Measurements from ENCODE around the gene CCNY.

CCNY gene

GRCh38 chr10:35368485-35369048 lies 32.3 kb downstream of the CCNY start:
- H4K20me1 ChIP-seq (ENCODE audit: insufficient read depth, low read length), result peaks cover 19% of the 10 kb centered on the region; the same call in 1 of the 2 replicates
- H3K27me3 ChIP-seq (ENCODE audit: low read depth, low read length), result no peaks in the 10 kb centered on the region
- H3K4me1 ChIP-seq (ENCODE audit: low read length), result peaks cover 6% of the 10 kb centered on the region
- no peaks in the 10 kb centered on the region for H3K36me3 ChIP-seq (replicated peaks; ENCODE audit: low read depth, low read length)
- no peak overlapping the region for H3K9ac ChIP-seq (ENCODE audit: low read length)
- H3K9me3 ChIP-seq (ENCODE audit: insufficient read depth, low read length), result no peaks in the 10 kb centered on the region
- H3K4me3 ChIP-seq (ENCODE audit: low read length), result no peak overlapping the region
- no peak overlapping the region for H3K27ac ChIP-seq (ENCODE audit: low read length)
- H2AFZ ChIP-seq (ENCODE audit: low read depth, low read length), result no peak overlapping the region
- TF ChIP-seq CTCF (IDR thresholded peaks at IDR 0.05; ENCODE audit: low read depth, low read length) (no peak), EZH2phosphoT487 (IDR thresholded peaks at IDR 0.05; ENCODE audit: low read depth) (no peak)
- H3K79me2 ChIP-seq (ENCODE audit: low read length), result peaks cover 35% of the 10 kb centered on the region
- no peak overlapping the region for H3K4me2 ChIP-seq (ENCODE audit: low read length)

- no peak overlapping the region for H2AFZ ChIP-seq (ENCODE audit: low read depth, low read length)
- H4K20me1 ChIP-seq (ENCODE audit: insufficient read depth, low read length), result peaks cover 19% of the 10 kb centered on the region; the same call in 1 of the 2 replicates
- no peak overlapping the region for H3K27ac ChIP-seq (ENCODE audit: low read length)
- peaks cover 35% of the 10 kb centered on the region for H3K79me2 ChIP-seq (ENCODE audit: low read length)
- peaks cover 6% of the 10 kb centered on the region for H3K4me1 ChIP-seq (ENCODE audit: low read length)
- H3K27me3 ChIP-seq (ENCODE audit: low read depth, low read length), result no peaks in the 10 kb centered on the region
- H3K9me3 ChIP-seq (ENCODE audit: insufficient read depth, low read length), result no peaks in the 10 kb centered on the region
- H3K9ac ChIP-seq (ENCODE audit: low read length), result no peak overlapping the region
- no peak overlapping the region for H3K4me3 ChIP-seq (ENCODE audit: low read length)
- H3K36me3 ChIP-seq (replicated peaks; ENCODE audit: low read depth, low read length), result no peaks in the 10 kb centered on the region
- TF ChIP-seq CTCF (IDR thresholded peaks at IDR 0.05; ENCODE audit: low read depth, low read length) (no peak), EZH2phosphoT487 (IDR thresholded peaks at IDR 0.05; ENCODE audit: low read depth) (no peak)
- no peak overlapping the region for H3K4me2 ChIP-seq (ENCODE audit: low read length)
These were observed 32.8 kb downstream of the CCNY start for GRCh38 chr10:35369049-35369611.

- no peaks in the 10 kb centered on the region for H3K9me3 ChIP-seq (ENCODE audit: insufficient read depth, low read length)
- peaks cover 25% of the 10 kb centered on the region for H4K20me1 ChIP-seq (ENCODE audit: insufficient read depth, low read length)
- H3K27ac ChIP-seq (ENCODE audit: low read length), result no peak overlapping the region
- TF ChIP-seq EZH2phosphoT487 (IDR thresholded peaks at IDR 0.05; ENCODE audit: low read depth), result no peak
- TF ChIP-seq CTCF (IDR thresholded peaks at IDR 0.05; ENCODE audit: low read depth, low read length), result no peak
- H3K79me2 ChIP-seq (ENCODE audit: low read length), result peaks cover 37% of the 10 kb centered on the region
- no peaks in the 10 kb centered on the region for H3K27me3 ChIP-seq (ENCODE audit: low read depth, low read length)
- no peak overlapping the region for H3K4me2 ChIP-seq (ENCODE audit: low read length)
- no peaks in the 10 kb centered on the region for H3K36me3 ChIP-seq (replicated peaks; ENCODE audit: low read depth, low read length)
- no peak overlapping the region for H3K4me3 ChIP-seq (ENCODE audit: low read length)
- no peak overlapping the region for H2AFZ ChIP-seq (ENCODE audit: low read depth, low read length)
- H3K4me1 ChIP-seq (ENCODE audit: low read length), result peaks cover 6% of the 10 kb centered on the region
- no peak overlapping the region for H3K9ac ChIP-seq (ENCODE audit: low read length)
These were observed 35.4 kb downstream of the CCNY start for GRCh38 chr10:35371731-35372130.

- peaks cover 25% of the 10 kb centered on the region for H4K20me1 ChIP-seq (ENCODE audit: insufficient read depth, low read length)
- H3K27me3 ChIP-seq (ENCODE audit: low read depth, low read length), result no peaks in the 10 kb centered on the region
- no peak overlapping the region for H3K4me3 ChIP-seq (ENCODE audit: low read length)
- no peaks in the 10 kb centered on the region for H3K36me3 ChIP-seq (replicated peaks; ENCODE audit: low read depth, low read length)
- H3K4me2 ChIP-seq (ENCODE audit: low read length), result no peak overlapping the region
- no peaks in the 10 kb centered on the region for H3K9me3 ChIP-seq (ENCODE audit: insufficient read depth, low read length)
- peaks cover 38% of the 10 kb centered on the region for H3K79me2 ChIP-seq (ENCODE audit: low read length)
- TF ChIP-seq CTCF (IDR thresholded peaks at IDR 0.05; ENCODE audit: low read depth, low read length) (no peak), EZH2phosphoT487 (IDR thresholded peaks at IDR 0.05; ENCODE audit: low read depth) (no peak)
- no peak overlapping the region for H3K27ac ChIP-seq (ENCODE audit: low read length)
- H2AFZ ChIP-seq (ENCODE audit: low read depth, low read length), result no peak overlapping the region
- no peak overlapping the region for H3K9ac ChIP-seq (ENCODE audit: low read length)
- H3K4me1 ChIP-seq (ENCODE audit: low read length), result peaks cover 6% of the 10 kb centered on the region
These were observed 36.0 kb downstream of the CCNY start for GRCh38 chr10:35372329-35372728.

Measured in OCI-LY3 (cell line).